Transverse colon (tissue), 3 donors: ENCODE measurements around the gene GAS2L1.

Source experiments
- EP300 ChIP-seq: sonication (generic); formaldehyde crosslinking; IDR thresholded peaks from one replicate; pipeline ENCODE4 v1.6.1; 2017; ENCODE audit warnings: antibody characterized with exemption, low read depth
- POLR2A ChIP-seq: fragments of 450-650 bp; IDR thresholded peaks from one replicate; pipeline ENCODE4 v1.6.1; 2016; ENCODE audit warnings: antibody characterized with exemption, mild to moderate bottlenecking, moderate library complexity
- TF ChIP-seq, protein P1 (sequence below), 5 experiments: fragments of 200-600 bp in 3 of 5; fragments of 450-650 bp in 2 of 5; sonication (generic) in 3 of 5; IDR thresholded peaks; 1 replicate in 2 of 5; 2 replicates in 3 of 5; pipeline ENCODE4 v1.5.1; 2016 to 2017; ENCODE audit warnings: antibody characterized with exemption in 5 of 5, inconsistent platforms in 3 of 5, mild to moderate bottlenecking in 2 of 5, moderate library complexity in 1 of 5

DNA sequence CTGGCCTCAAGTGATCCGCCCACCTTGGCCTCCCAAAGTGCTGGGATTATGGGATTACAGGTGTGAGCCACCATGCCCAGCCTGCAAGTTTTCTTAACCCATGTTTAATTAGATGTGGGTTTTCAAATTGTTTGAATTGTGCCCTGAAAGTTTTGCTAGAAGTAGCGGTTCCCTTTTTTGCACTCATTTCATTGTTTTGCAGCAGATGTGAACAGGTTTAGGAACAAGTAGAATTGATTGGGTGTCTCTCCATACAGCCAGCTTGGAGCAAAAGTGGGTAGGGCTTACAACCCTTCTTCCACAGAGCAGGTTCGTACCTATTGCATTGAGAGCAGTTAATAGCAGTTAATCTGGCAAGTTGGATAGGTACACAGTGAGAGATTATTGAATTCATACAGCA lies 22.3 kb upstream of the GAS2L1 start:
- no peak for TF ChIP-seq EP300
- TF ChIP-seq, protein P1, sequence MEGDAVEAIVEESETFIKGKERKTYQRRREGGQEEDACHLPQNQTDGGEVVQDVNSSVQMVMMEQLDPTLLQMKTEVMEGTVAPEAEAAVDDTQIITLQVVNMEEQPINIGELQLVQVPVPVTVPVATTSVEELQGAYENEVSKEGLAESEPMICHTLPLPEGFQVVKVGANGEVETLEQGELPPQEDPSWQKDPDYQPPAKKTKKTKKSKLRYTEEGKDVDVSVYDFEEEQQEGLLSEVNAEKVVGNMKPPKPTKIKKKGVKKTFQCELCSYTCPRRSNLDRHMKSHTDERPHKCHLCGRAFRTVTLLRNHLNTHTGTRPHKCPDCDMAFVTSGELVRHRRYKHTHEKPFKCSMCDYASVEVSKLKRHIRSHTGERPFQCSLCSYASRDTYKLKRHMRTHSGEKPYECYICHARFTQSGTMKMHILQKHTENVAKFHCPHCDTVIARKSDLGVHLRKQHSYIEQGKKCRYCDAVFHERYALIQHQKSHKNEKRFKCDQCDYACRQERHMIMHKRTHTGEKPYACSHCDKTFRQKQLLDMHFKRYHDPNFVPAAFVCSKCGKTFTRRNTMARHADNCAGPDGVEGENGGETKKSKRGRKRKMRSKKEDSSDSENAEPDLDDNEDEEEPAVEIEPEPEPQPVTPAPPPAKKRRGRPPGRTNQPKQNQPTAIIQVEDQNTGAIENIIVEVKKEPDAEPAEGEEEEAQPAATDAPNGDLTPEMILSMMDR (IDR thresholded peaks at IDR 0.05), result no peak
- TF ChIP-seq POLR2A, result no peak
